C4-2B (cell line): Measurements from ENCODE around the gene KIR2DL4.
"Not testable (repeated sequence)": the region's sequence is repeated elsewhere in the genome, so short reads cannot be mapped to it uniquely, and the experiment has no call there.

Experiments used
- ZFX ChIP-seq: fragments of 450-650 bp; IDR thresholded peaks from 2 replicates; pipeline ENCODE4 v1.6.1; 2017
- TF ChIP-seq, protein P1 (sequence below): fragments of 450-650 bp; conservative IDR thresholded peaks from 2 replicates; pipeline ENCODE4 v1.5.1; 2017; ENCODE audit warnings: mild to moderate bottlenecking

DNA sequence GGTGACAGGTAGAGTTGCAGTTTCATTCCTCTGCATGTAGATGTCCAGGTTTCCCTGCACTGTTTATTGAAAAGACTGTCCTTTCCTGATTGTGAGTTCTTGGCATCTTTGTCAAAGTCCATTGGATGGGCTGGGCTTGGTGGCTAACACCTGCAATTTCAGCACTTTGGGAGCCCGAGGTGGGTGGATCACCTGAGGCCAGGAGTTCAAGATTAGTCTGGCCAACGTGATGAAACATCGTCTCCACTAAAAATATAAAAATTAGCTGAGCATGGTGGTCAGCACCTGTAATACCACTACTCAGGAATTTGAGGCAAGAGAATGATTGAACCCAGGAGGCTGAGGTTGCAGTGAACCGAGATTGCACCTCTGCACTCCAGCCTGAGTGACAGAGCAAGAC is 25.6 kb upstream of the KIR2DL4 start:
- TF ChIP-seq, protein P1, sequence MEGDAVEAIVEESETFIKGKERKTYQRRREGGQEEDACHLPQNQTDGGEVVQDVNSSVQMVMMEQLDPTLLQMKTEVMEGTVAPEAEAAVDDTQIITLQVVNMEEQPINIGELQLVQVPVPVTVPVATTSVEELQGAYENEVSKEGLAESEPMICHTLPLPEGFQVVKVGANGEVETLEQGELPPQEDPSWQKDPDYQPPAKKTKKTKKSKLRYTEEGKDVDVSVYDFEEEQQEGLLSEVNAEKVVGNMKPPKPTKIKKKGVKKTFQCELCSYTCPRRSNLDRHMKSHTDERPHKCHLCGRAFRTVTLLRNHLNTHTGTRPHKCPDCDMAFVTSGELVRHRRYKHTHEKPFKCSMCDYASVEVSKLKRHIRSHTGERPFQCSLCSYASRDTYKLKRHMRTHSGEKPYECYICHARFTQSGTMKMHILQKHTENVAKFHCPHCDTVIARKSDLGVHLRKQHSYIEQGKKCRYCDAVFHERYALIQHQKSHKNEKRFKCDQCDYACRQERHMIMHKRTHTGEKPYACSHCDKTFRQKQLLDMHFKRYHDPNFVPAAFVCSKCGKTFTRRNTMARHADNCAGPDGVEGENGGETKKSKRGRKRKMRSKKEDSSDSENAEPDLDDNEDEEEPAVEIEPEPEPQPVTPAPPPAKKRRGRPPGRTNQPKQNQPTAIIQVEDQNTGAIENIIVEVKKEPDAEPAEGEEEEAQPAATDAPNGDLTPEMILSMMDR: not testable (repeated sequence)
- TF ChIP-seq ZFX: not testable (repeated sequence)
